ENCODE measurements around the gene TATDN2.

Gene TATDN2

DNA sequence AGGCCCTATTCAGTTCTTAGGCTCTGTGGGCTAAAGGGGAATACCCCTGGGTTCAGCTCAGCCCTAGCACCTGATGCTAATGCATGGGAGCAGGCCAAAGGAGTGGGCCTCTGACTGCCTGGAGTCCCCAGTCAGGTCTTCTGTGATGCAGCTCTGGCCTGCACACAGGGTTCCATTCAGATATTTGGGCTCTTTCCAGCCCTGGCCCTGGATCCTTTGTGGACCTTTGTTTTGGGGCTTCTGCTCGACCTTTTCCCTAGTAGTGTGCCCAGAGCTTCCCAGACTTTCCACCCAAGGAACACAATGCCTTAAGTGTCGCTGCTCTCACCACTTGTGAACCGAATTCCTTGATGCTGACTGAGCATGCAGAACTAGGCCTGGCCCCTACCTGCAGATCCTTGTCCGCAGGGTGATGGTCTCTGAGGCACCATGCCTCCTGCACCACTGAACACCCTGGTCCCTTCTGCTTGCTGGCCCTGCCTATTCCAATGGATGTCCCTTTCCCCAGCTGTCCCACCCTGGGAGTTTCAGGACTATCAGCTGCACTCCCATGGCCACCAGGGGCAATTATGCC is 67.6 kb downstream of the TATDN2 start:
- TF ChIP-seq, protein P1, sequence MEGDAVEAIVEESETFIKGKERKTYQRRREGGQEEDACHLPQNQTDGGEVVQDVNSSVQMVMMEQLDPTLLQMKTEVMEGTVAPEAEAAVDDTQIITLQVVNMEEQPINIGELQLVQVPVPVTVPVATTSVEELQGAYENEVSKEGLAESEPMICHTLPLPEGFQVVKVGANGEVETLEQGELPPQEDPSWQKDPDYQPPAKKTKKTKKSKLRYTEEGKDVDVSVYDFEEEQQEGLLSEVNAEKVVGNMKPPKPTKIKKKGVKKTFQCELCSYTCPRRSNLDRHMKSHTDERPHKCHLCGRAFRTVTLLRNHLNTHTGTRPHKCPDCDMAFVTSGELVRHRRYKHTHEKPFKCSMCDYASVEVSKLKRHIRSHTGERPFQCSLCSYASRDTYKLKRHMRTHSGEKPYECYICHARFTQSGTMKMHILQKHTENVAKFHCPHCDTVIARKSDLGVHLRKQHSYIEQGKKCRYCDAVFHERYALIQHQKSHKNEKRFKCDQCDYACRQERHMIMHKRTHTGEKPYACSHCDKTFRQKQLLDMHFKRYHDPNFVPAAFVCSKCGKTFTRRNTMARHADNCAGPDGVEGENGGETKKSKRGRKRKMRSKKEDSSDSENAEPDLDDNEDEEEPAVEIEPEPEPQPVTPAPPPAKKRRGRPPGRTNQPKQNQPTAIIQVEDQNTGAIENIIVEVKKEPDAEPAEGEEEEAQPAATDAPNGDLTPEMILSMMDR (conservative IDR thresholded peaks at IDR 0.05; ENCODE audit: low read depth, low read length) = no peak
- H3K4me3 ChIP-seq (ENCODE audit: low read depth, low read length) = no peak overlapping the region
- DNase-seq (ENCODE audit: low read depth) = no peak

DNA sequence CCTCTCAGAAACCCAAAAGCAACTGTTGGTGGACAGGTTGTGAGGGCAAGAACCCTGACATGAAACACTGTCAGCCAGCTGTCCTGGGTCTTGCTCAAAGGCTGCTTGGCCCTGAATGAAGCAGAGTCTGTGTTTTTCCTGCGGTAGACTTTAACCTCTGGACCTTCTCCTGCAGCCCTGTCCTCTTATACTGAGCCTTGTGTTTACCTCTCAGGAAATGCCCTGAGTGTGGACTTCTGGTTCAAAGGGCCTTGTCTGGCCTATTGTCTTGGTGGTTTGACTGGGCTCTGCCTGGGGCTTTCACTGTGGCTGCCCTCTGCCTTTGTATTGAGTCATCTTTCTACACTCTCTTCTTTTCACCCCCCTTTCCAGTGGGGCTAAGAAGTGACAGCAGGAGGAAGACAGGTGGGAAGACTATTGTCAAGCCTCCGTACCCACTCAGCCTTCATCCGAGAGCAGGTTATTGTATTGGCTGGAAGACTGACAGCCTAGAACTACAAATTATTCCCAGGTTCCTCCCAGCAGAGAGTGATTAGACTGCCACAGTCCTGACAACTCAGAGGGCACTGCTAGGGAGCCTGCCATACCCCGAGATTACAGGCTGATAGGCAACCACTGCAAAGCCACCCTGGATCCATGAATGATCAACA is 69.2 kb downstream of the TATDN2 start:
- TF ChIP-seq, protein P1 (conservative IDR thresholded peaks at IDR 0.05; ENCODE audit: low read depth, low read length) = no peak
- no peak for DNase-seq (ENCODE audit: low read depth)
- no peak overlapping the region for H3K4me3 ChIP-seq (ENCODE audit: low read depth, low read length)

DNA sequence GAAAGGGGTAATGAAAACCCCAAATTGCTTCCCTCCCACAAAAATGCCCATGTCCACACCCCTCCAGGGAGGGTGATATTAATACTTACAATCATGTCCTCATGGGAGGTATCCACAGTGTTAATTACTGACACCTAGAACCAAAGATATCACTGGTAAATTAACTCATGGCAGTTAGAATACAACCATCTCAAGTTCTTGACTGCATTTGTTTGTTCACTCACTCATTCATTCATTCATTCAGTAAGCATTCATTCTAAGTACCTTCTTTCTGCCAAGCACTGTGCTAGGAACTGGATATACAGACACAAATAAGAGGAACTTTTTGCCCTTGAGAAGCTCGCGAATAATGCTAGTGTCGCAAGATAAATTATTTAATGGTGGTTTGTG is 69.7 kb downstream of the TATDN2 start:
- TF ChIP-seq, protein P1 (conservative IDR thresholded peaks at IDR 0.05; ENCODE audit: low read depth, low read length) = no peak
- H3K4me3 ChIP-seq (ENCODE audit: low read depth, low read length) = no peak overlapping the region
- no peak for DNase-seq (ENCODE audit: low read depth)

DNA sequence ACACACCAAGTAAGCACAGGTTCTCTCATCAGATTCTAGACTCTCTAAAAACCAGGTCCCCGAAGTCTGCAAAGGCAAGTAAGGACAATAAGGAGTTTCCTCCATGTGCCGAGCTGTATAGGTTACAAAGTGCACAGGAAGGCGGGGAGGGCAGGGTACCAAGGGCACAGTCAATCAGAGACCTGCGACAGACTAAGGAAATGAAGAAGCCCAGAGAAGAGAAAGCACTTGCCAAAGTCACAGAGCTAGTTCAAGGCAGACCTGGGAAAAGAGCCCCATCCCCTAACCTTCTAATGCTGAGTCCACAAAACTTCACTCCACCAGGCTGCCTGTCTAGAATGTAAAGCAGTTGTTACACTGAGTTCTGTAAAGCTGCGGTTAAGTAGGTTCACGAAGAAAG is 71.0 kb downstream of the TATDN2 start:
- TF ChIP-seq, protein P1 (conservative IDR thresholded peaks at IDR 0.05; ENCODE audit: low read depth, low read length) = no peak
- peak overlapping the region; percentile 100 for H3K4me3 ChIP-seq (ENCODE audit: low read depth, low read length)
- no peak for DNase-seq (ENCODE audit: low read depth)

DNA sequence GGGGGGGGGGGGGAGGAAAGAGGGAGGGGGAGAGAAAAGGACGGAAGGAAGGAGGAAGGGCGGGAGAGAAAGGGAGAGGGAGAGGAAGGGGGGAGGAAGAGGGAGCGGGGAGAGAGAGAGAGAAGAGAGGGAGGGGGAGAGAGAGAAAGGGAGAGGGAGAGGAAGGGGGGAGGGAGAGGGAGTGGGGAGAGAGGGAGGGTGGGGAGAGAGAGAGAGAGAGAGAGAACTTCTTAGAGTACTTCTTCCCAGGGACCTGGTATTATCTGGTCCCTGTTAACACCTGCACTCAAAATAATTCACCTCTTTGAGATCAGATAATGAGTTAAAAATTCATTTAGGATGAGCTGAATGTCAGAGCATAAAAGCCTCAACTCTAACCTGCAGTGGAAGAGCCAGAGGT is 71.5 kb downstream of the TATDN2 start:
- peak overlapping the region; percentile 100 for H3K4me3 ChIP-seq (ENCODE audit: low read depth, low read length)
- TF ChIP-seq, protein P1 (conservative IDR thresholded peaks at IDR 0.05; ENCODE audit: low read depth, low read length) = no peak
- peak; percentile 25 for DNase-seq (ENCODE audit: low read depth)

DNA sequence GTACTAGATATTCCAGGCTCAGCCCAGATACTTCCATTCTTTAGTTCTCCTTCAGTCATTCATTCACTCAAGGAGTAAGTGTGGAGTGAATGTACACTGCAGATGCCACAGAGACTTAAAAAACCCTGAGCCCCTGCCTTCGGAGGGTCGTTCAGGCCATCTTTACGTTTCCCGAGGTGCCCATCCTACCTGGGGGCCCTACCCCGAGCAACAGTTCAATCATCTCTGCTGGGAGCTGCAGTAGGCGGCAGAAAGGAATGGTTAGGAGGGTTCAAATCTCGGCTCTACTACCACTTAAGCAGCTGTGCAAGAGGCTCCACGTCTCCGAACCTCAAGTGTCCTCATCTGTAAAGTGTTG is 72.0 kb downstream of the TATDN2 start:
- TF ChIP-seq, protein P1 (conservative IDR thresholded peaks at IDR 0.05; ENCODE audit: low read depth, low read length) = no peak
- DNase-seq (ENCODE audit: low read depth) = no peak
- H3K4me3 ChIP-seq (ENCODE audit: low read depth, low read length) = peak overlapping the region; percentile 100

Measured in choroid plexus epithelial cell (primary cell).